K562 (cell line): ENCODE data around the gene SLTM. TPM values are rescaled to one million over a fixed set of nuclear protein-coding genes. Genes with fewer than 3 reads are reported as not detected.

Experiments
- CBX3 ChIP-seq, 2 experiments: IDR thresholded peaks; 1 replicate in 1 of 2; 2 replicates in 1 of 2; pipeline ENCODE4 v1.6.1; 2012; ENCODE audit warnings: inconsistent platforms in 2 of 2, low read length in 2 of 2, borderline replicate concordance in 1 of 2, control low read depth in 1 of 2
- CLOCK ChIP-seq: fragments of 250-450 bp; sonication (Bioruptor Pico); IDR thresholded peaks from 2 replicates; pipeline ENCODE4 v1.4.0; 2020; ENCODE audit warnings: mild to moderate bottlenecking, moderate library complexity, borderline replicate concordance
- CTCF ChIP-seq, 3 experiments: IDR thresholded peaks in 2 of 3; conservative IDR thresholded peaks in 1 of 3; 2 replicates each; pipeline ENCODE4 v1.5.1; 2011 to 2012; ENCODE audit warnings: low read length in 3 of 3, mild to moderate bottlenecking in 3 of 3, control low read depth in 2 of 3, improper control_type of control experiment in 1 of 3, inconsistent platforms in 1 of 3, low read depth in 1 of 3, mixed read lengths in 1 of 3, moderate library complexity in 1 of 3; ENCODE audit not compliant: insufficient read depth in 2 of 3
- DEAF1 ChIP-seq: fragments of 450-650 bp; formaldehyde crosslinking; IDR thresholded peaks from 2 replicates; pipeline ENCODE4 v1.4.0; 2020; ENCODE audit warnings: mild to moderate bottlenecking, moderate library complexity
- MLX ChIP-seq, 2 experiments: fragments of 450-650 bp in 1 of 2; sonication (generic) in 1 of 2; formaldehyde crosslinking; conservative IDR thresholded peaks; 2 replicates each; pipeline versions ENCODE4 v1.4.0 to v1.8.1; 2020 to 2022; ENCODE audit warnings: mild to moderate bottlenecking in 1 of 2, missing genetic modification reagents in 1 of 2
- PHB ChIP-seq: fragments of 250-450 bp; sonication (Bioruptor Pico); IDR thresholded peaks from 2 replicates; pipeline ENCODE4 v1.5.0; 2021
- RCOR1 ChIP-seq, 2 experiments: IDR thresholded peaks; 2 replicates each; pipeline ENCODE4 v1.6.1; 2012; ENCODE audit warnings: low read depth in 2 of 2, low read length in 2 of 2, borderline replicate concordance in 1 of 2, improper control_type of control experiment in 1 of 2
- STAG1 ChIP-seq: sonication (generic); formaldehyde crosslinking; IDR thresholded peaks from 2 replicates; pipeline ENCODE4 v1.5.0; 2020; ENCODE audit warnings: missing genetic modification reagents, borderline replicate concordance
- polyA plus RNA-seq, 8 experiments: library from polyadenylated mRNA; depleted of rRNA in 4 of 8; stranded (reverse) in 5 of 8; unstranded in 3 of 8; fragments of >200 nt; fragmentation: Nextera tagmentation in 2 of 8; fragmentation: Illumina TruSeq in 1 of 8; extraction: Ambion mirVana in 2 of 8; extraction: Trizol in 1 of 8; gene quantifications; 2 replicates each; pipeline versions ENCODE4 v1.2.1 to v1.2.3, GENCODE V29; 2011 to 2014; ENCODE audit warnings: inconsistent platforms in 1 of 8, missing spikeins in 1 of 8
- total RNA-seq, 7 experiments: library from RNA; depleted of rRNA in 6 of 7; stranded (reverse); fragments of >200 nt in 6 of 7; fragmentation: Illumina TruSeq in 2 of 7; extraction: Trizol in 2 of 7; gene quantifications; 2 replicates each; pipeline versions ENCODE4 v1.2.1 to v1.2.3, GENCODE V29; 2011 to 2021; ENCODE audit warnings: low replicate concordance in 1 of 7

SLTM gene
- total and polyA plus RNA-seq, 9 of the 15 experiments (the other 6 are each of a cell fraction or from before 2014, with no cell fraction given): 39.5 to 163 (median 102) TPM

- TF ChIP-seq DEAF1 (CRISPR knock-in tag): no peak
- no peak for TF ChIP-seq STAG1 (CRISPR knock-in tag)
- no peak for TF ChIP-seq MLX (CRISPR knock-in tag; conservative IDR thresholded peaks at IDR 0.05)
- no peak for TF ChIP-seq CTCF (IDR thresholded peaks at IDR 0.05 in 2 of 3, conservative IDR thresholded peaks at IDR 0.05 in 1 of 3; ENCODE audit: insufficient read depth in 2 of 3, low read depth in 1 of 3, low read length in 3 of 3)
- TF ChIP-seq RCOR1 (IDR thresholded peaks at IDR 0.05; ENCODE audit: borderline replicate concordance in 1 of 2, low read depth in 2 of 2, low read length in 2 of 2): no peak
- TF ChIP-seq CBX3 (IDR thresholded peaks at IDR 0.05; ENCODE audit: borderline replicate concordance in 1 of 2, low read length in 2 of 2): no peak
- TF ChIP-seq PHB (CRISPR knock-in tag): no peak
- no peak for TF ChIP-seq CLOCK (CRISPR knock-in tag)
Measured at GRCh38 chr15:58840048-58840447, 93.4 kb downstream of the SLTM start (continued).
